ENCODE measurements around the gene PCSK2. TPM values are rescaled to one million over a fixed set of nuclear protein-coding genes. Genes with fewer than 3 reads are reported as not detected.

The PCSK2 gene
- total and polyA plus RNA-seq, 2 of the 8 experiments (the other 6 are each of a cell fraction or from before 2014, with no cell fraction given), result 1.9 to 4.2 TPM

DNA sequence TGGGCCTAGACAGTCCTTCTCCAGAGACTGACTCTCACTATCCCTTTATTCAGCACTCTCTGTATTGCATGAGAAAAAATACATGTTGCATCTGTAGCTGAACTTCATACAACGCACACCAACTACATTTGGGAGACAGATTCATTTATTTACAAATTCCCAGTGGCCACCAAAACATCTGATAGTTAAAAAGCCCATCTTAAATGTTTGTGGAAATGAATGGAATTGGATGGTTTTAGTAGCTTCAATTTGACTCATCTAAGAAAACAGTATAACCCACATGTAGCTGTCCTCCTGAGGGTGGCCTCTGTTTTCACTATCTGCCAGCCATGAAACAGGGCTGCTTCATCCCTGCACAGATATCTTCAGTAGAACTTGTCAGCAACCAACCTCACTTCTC is 116.3 kb downstream of the PCSK2 start:
- Histone ChIP-seq H2BK5ac (ENCODE audit: low read depth, low read length) (no peak overlapping the region), H3K56ac (replicated peaks; ENCODE audit: insufficient read length, low read depth, low read length) (no peak overlapping the region), H3K27me3 (replicated peaks in 1 of 4; ENCODE audit: control insufficient read depth in 3 of 4, extremely low read depth in 1 of 4, insufficient read depth in 3 of 4, low read length in 3 of 4) (no peaks in the 10 kb centered on the region), H3K79me2 (ENCODE audit: control insufficient read depth in 1 of 2, insufficient read depth in 2 of 2, low read length in 2 of 2) (no peaks in the 10 kb centered on the region), H3K4me2 (ENCODE audit: insufficient read depth in 1 of 2, low read depth in 2 of 2, low read length in 2 of 2) (no peak overlapping the region), H3K23me2 (ENCODE audit: low read depth, low read length) (no peaks in the 10 kb centered on the region; the same call in 1 of the 2 replicates), H4K20me1 (replicated peaks in 1 of 2; ENCODE audit: control insufficient read depth in 1 of 2, insufficient read depth in 2 of 2, low read length in 2 of 2) (no peaks in the 10 kb centered on the region), H3K4me3 (ENCODE audit: extremely low read depth in 1 of 4, insufficient read depth in 2 of 4, low read depth in 3 of 4, low read length in 4 of 4) (no peak overlapping the region), H2BK12ac (ENCODE audit: low read depth, low read length) (no peak overlapping the region), H2AFZ (ENCODE audit: low read length) (no peak overlapping the region), H3K9ac (replicated peaks in 1 of 4; ENCODE audit: extremely low read depth in 1 of 4, low read depth in 3 of 4, low read length in 3 of 4) (no peak overlapping the region), H4K8ac (ENCODE audit: extremely low read depth, insufficient read depth, low read length) (no peak overlapping the region), H3K36me3 (ENCODE audit: control insufficient read depth in 2 of 4, insufficient read depth in 4 of 4, low read length in 3 of 4) (no peaks in the 10 kb centered on the region), H2BK120ac (replicated peaks; ENCODE audit: low read depth, low read length) (no peak overlapping the region), H3K18ac (ENCODE audit: extremely low read depth, low read length) (no peak overlapping the region), H2BK20ac (ENCODE audit: low read length) (no peak overlapping the region), H3K4ac (replicated peaks; ENCODE audit: insufficient read length, low read depth, low read length) (no peak overlapping the region), H3K79me1 (ENCODE audit: low read depth, low read length) (no peaks in the 10 kb centered on the region), H2BK15ac (ENCODE audit: low read length) (no peak overlapping the region), H4K91ac (replicated peaks; ENCODE audit: insufficient read length, low read length) (no peak overlapping the region), H2AK5ac (ENCODE audit: low read depth, low read length) (no peak overlapping the region), H3K4me1 (replicated peaks in 1 of 4; ENCODE audit: control insufficient read depth in 3 of 4, insufficient read depth in 4 of 4, low read length in 3 of 4) (no peaks in the 10 kb centered on the region), H3K23ac (ENCODE audit: insufficient read length) (no peak overlapping the region), H3K9me3 (ENCODE audit: insufficient read depth in 2 of 2, low read depth in 1 of 2, low read length in 1 of 2) (no peaks in the 10 kb centered on the region), H3K14ac (ENCODE audit: insufficient read length) (no peak overlapping the region), H3K27ac (ENCODE audit: low read depth, low read length) (no peak overlapping the region), H4K5ac (ENCODE audit: insufficient read length, low read depth, low read length) (no peak overlapping the region)
- DNase-seq (ENCODE audit: low read depth in 1 of 2, low spot score in 2 of 2) (no peak), FAIRE-seq (no peak)
- TF ChIP-seq JUND (IDR thresholded peaks at IDR 0.05; ENCODE audit: low read length) (no peak), RXRA (IDR thresholded peaks at IDR 0.05; ENCODE audit: insufficient read depth, low read depth, low read length) (no peak), BACH1 (IDR thresholded peaks at IDR 0.05; ENCODE audit: low read length) (no peak), POLR2AphosphoS5 (IDR thresholded peaks at IDR 0.05; ENCODE audit: low read depth, low read length) (no peak), RAD21 (IDR thresholded peaks at IDR 0.05 in 1 of 2, conservative IDR thresholded peaks at IDR 0.05 in 1 of 2; ENCODE audit: low read depth in 2 of 2, low read length in 2 of 2) (no peak)
- 95% methylated on average over 1 of the region's 1 CpG; no CpG with 5 or more reads in 1 of the 2 experiments for WGBS, 2 experiments (ENCODE audit: extremely low coverage in 1 of 2, insufficient coverage in 1 of 2, insufficient read length in 1 of 2, insufficient replicate concordance in 2 of 2, low coverage in 1 of 2, low lambda C conversion rate in 2 of 2, missing lambda C conversion rate in 1 of 2)
- CTCF ChIA-PET (ENCODE audit: partially characterized antibody), result interaction anchor here (0.7 to 1.4 kb wide), 5 partner anchors 14 to 115 kb away, joined by 3 to 5 read pairs (median 3); no protein-coding TSS in a partner anchor
- POLR2A ChIA-PET (ENCODE audit: partially characterized antibody), result no interaction called here

All from H1 (cell line).